K562 treated with DMSO at 1 percent for 24 hours (cell line): ENCODE data around the gene PCSK7. TPM values are rescaled to one million over a fixed set of nuclear protein-coding genes. Genes with fewer than 3 reads are reported as not detected.

Source experiments
- total RNA-seq: library from RNA; unstranded; fragments of 300-600 nt; gene quantifications from 2 replicates; pipeline ENCODE4 v1.2.3, GENCODE V29; 2022; ENCODE audit warnings: low read depth; ENCODE audit not compliant: insufficient read depth

Gene PCSK7, protein sequence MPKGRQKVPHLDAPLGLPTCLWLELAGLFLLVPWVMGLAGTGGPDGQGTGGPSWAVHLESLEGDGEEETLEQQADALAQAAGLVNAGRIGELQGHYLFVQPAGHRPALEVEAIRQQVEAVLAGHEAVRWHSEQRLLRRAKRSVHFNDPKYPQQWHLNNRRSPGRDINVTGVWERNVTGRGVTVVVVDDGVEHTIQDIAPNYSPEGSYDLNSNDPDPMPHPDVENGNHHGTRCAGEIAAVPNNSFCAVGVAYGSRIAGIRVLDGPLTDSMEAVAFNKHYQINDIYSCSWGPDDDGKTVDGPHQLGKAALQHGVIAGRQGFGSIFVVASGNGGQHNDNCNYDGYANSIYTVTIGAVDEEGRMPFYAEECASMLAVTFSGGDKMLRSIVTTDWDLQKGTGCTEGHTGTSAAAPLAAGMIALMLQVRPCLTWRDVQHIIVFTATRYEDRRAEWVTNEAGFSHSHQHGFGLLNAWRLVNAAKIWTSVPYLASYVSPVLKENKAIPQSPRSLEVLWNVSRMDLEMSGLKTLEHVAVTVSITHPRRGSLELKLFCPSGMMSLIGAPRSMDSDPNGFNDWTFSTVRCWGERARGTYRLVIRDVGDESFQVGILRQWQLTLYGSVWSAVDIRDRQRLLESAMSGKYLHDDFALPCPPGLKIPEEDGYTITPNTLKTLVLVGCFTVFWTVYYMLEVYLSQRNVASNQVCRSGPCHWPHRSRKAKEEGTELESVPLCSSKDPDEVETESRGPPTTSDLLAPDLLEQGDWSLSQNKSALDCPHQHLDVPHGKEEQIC
- 15.6 and 16.1 TPM in 2 replicates for total RNA-seq

DNA sequence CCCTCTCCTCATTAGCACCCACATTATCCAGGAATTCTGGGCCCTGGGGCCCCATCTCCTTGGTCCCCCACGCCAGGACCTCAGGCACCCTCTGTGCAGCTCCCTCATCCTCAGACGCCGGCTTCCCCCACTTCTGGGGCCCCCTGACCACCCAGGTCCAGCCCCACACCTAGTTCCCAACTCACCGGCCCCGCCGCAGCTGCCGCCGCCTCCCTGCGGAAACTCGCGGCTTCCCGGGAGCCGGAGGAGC lies at the start of gene PCSK7:
TSS of gene PCSK7 (minus strand) at position 232 of the 250 bp plus-strand sequence. CDS start 2,229 bp downstream, outside the sequence.

DNA sequence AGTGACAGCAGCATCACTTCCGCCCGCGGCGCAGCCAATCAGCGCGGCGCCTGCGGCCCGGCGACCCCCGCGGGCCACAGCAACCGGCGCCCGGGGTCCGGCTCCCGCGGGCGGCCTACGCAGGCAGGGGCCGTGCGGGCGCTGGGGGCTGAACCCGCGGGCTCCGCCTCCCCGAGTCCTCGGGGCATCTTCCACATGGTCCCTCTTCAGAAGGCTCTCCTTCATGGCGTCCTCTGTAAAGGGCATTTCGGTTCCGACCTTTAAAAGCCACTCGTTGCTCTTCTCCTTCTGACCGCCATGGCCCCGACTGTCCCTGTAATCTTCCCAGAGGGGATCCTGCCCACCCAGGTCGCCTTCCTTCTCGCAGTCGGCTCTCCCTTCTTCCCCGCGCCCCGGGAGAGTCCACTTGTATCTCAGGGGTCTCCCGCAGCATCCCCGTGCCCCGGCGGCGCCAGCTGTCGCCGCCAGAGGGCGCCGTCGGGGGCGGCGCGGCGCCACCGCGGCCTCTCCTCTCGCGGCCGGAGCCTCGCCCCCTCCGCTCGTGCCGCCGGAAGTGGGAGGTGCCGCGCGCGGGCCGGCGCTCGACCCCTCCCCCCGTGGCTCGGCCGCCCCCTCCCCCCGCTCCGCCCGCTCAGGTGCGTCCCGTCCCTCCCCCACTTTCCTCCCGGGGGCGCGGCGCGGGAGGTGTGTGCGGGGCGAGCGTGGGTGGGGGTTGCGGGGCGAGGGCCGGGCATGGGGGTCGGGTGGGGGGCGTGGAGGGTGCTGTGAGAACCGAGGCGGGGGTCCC lies 412 bp upstream of the PCSK7 start, which contains the start of gene RNF214:
TSS of gene RNF214 (plus strand) at position 580 of the 787 bp plus-strand sequence. CDS start 1,602 bp downstream, outside the sequence.

DNA sequence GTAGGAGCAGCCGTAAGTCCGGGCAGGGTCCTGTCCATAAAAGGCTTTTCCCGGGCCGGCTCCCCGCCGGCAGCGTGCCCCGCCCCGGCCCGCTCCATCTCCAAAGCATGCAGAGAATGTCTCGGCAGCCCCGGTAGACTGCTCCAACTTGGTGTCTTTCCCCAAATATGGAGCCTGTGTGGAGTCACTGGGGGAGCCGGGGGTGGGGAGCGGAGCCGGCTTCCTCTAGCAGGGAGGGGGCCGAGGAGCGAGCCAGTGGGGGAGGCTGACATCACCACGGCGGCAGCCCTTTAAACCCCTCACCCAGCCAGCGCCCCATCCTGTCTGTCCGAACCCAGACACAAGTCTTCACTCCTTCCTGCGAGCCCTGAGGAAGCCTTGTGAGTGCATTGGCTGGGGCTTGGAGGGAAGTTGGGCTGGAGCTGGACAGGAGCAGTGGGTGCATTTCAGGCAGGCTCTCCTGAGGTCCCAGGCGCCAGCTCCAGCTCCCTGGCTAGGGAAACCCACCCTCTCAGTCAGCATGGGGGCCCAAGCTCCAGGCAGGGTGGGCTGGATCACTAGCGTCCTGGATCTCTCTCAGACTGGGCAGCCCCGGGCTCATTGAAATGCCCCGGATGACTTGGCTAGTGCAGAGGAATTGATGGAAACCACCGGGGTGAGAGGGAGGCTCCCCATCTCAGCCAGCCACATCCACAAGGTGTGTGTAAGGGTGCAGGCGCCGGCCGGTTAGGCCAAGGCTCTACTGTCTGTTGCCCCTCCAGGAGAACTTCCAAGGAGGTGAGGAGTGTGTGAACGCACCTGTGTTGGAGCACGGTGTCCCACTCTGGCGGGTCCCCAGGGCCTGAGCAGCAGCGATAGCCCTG lies 32.6 kb downstream of the PCSK7 start, which contains the start of gene TAGLN:
TSS of gene TAGLN (plus strand) at position 318 of the 863 bp plus-strand sequence. CDS start 3,644 bp downstream, outside the sequence.

GRCh38 chr11:117178210-117179034 lies 53.5 kb downstream of the PCSK7 start, which contains the start of gene SIDT2:
Gene SIDT2 (plus strand): TSS chr11:117178743. CDS start chr11:117179264, 521 bp downstream.

Other genes with a start within 250 kb of the PCSK7 start
- gene SIK3, start 133.6 kb downstream of the PCSK7 start, total RNA-seq: 9.5 and 10.7 TPM in 2 replicates
- gene PAFAH1B2, start 87.8 kb downstream of the PCSK7 start, total RNA-seq: 20.1 and 23.8 TPM in 2 replicates
- gene SIDT2, start 53.3 kb downstream of the PCSK7 start, total RNA-seq: 26.6 and 30.2 TPM in 2 replicates
- 7.4 and 8.8 TPM in 2 replicates for gene TAGLN, start 32.7 kb downstream of the PCSK7 start, total RNA-seq
- 9.7 and 11.2 TPM in 2 replicates for gene RNF214, start 598 bp upstream of the PCSK7 start, total RNA-seq
- 2.4 and 4.2 TPM in 2 replicates for gene BACE1-AS, start 59.3 kb upstream of the PCSK7 start, total RNA-seq
- gene BACE1, start 84.2 kb upstream of the PCSK7 start, total RNA-seq: 0.57 and 0.83 TPM in 2 replicates
- 16.6 and 18.2 TPM in 2 replicates for gene CEP164, start 95.8 kb upstream of the PCSK7 start, total RNA-seq